K562 (cell line): Measurements from ENCODE around the gene CISD3. TPM values are rescaled to one million over a fixed set of nuclear protein-coding genes. Genes with fewer than 3 reads are reported as not detected.
A peak's percentile ranks its signal among the peaks of the same experiment; 100 is the strongest.

ENCODE experiments used
- SAFB2 ChIP-seq: fragments of 200-400 bp; formaldehyde crosslinking; IDR thresholded peaks from 2 replicates; pipeline ENCODE4 v1.6.1; 2018; ENCODE audit warnings: borderline replicate concordance, low read length, low read depth, moderate library complexity; ENCODE audit not compliant: severe bottlenecking
- U2AF1 ChIP-seq: fragments of 200-400 bp; formaldehyde crosslinking; optimal IDR thresholded peaks from 2 replicates; pipeline ENCODE3; 2017; ENCODE audit warnings: mild to moderate bottlenecking, low read depth, low read length, moderate library complexity
- polyA plus RNA-seq, 8 experiments: library from polyadenylated mRNA; depleted of rRNA in 4 of 8; stranded (reverse) in 5 of 8; unstranded in 3 of 8; fragments of >200 nt; fragmentation: Nextera tagmentation in 2 of 8; fragmentation: Illumina TruSeq in 1 of 8; extraction: Ambion mirVana in 2 of 8; extraction: Trizol in 1 of 8; gene quantifications; 2 replicates each; pipeline versions ENCODE4 v1.2.1 to v1.2.3, GENCODE V29; 2011 to 2014; ENCODE audit warnings: inconsistent platforms in 1 of 8, missing spikeins in 1 of 8
- total RNA-seq, 7 experiments: library from RNA; depleted of rRNA in 6 of 7; stranded (reverse); fragments of >200 nt in 6 of 7; fragmentation: Illumina TruSeq in 2 of 7; extraction: Trizol in 2 of 7; gene quantifications; 2 replicates each; pipeline versions ENCODE4 v1.2.1 to v1.2.3, GENCODE V29; 2011 to 2021; ENCODE audit warnings: low replicate concordance in 1 of 7
- TF ChIP-seq, protein P1 (sequence below), 2 experiments: fragments of 450-650 bp; IDR thresholded peaks; 2 replicates each; pipeline ENCODE4 v1.6.1; 2018; ENCODE audit warnings: mild to moderate bottlenecking in 2 of 2, low read depth in 1 of 2; ENCODE audit not compliant: partially characterized antibody in 2 of 2
- TF ChIP-seq, protein P2 (sequence below), 2 experiments: fragments of 450-650 bp in 1 of 2; sonication (generic) in 1 of 2; formaldehyde crosslinking in 1 of 2; IDR thresholded peaks; 2 replicates each; pipeline versions ENCODE4 v1.7.1 to v1.9.0; 2016 to 2022; ENCODE audit warnings: inconsistent platforms in 1 of 2, mild to moderate bottlenecking in 1 of 2, missing genetic modification reagents in 1 of 2
- TF ChIP-seq, protein P3 (sequence below): fragments of 250-450 bp; sonication (Bioruptor Pico); IDR thresholded peaks from 2 replicates; pipeline ENCODE4 v1.5.0; 2020; ENCODE audit warnings: mild to moderate bottlenecking, borderline replicate concordance
- TF ChIP-seq, protein P4 (sequence below): IDR thresholded peaks from 2 replicates; pipeline ENCODE4 v1.6.1; 2011; ENCODE audit not compliant: insufficient read length; ENCODE audit errors: extremely low read depth

Gene CISD3
- total and polyA plus RNA-seq, 9 of the 15 experiments (the other 6 are each of a cell fraction or from before 2014, with no cell fraction given): 5.0 to 60.7 (median 15.7) TPM

DNA sequence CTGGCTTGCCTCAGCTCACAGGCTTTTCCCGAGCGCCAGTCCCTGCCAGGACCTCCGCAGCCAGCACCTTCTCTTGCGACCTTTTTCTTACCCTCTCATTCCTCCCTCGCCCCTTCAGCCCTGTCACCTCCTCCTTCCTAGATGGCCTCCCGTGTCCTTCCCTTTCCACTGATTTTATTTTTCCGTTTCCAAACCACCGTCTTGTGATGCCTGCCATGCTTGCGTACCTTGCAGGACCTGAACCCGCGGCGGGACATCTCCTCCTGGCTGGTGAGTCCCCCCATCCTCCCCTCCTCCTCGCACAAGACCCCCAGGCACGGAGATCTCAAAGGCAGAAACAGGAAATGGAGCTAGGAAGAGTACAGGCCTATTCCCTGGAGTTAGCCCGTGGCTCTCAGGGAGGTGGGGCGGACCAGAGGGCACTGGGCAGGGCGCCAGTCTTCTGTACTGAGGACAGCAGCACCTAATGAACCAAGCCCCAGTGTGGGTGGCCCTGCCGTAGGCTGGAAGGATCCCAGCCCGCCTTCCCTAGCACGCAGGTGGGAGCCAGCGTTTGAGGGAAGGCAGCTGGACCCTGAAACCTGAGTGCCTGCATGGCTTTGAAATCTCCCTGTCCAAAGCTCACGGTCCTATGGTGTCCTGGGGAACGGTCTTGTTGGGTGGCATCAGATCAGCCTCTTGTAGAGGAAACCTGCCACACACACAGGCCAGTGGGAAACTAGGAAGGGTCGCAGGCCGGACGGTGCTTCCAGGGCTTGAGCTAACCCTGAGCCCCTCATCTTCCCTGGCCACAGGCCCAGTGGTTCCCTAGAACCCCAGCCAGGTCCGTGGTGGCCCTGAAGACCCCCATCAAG lies 612 bp downstream of the CISD3 start (continued):
- TF ChIP-seq, protein P1, sequence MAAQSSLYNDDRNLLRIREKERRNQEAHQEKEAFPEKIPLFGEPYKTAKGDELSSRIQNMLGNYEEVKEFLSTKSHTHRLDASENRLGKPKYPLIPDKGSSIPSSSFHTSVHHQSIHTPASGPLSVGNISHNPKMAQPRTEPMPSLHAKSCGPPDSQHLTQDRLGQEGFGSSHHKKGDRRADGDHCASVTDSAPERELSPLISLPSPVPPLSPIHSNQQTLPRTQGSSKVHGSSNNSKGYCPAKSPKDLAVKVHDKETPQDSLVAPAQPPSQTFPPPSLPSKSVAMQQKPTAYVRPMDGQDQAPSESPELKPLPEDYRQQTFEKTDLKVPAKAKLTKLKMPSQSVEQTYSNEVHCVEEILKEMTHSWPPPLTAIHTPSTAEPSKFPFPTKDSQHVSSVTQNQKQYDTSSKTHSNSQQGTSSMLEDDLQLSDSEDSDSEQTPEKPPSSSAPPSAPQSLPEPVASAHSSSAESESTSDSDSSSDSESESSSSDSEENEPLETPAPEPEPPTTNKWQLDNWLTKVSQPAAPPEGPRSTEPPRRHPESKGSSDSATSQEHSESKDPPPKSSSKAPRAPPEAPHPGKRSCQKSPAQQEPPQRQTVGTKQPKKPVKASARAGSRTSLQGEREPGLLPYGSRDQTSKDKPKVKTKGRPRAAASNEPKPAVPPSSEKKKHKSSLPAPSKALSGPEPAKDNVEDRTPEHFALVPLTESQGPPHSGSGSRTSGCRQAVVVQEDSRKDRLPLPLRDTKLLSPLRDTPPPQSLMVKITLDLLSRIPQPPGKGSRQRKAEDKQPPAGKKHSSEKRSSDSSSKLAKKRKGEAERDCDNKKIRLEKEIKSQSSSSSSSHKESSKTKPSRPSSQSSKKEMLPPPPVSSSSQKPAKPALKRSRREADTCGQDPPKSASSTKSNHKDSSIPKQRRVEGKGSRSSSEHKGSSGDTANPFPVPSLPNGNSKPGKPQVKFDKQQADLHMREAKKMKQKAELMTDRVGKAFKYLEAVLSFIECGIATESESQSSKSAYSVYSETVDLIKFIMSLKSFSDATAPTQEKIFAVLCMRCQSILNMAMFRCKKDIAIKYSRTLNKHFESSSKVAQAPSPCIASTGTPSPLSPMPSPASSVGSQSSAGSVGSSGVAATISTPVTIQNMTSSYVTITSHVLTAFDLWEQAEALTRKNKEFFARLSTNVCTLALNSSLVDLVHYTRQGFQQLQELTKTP (IDR thresholded peaks at IDR 0.05; ENCODE audit: low read depth in 1 of 2, partially characterized antibody in 2 of 2): peak in 1 of 2 experiments; percentile 92
- TF ChIP-seq, protein P2, sequence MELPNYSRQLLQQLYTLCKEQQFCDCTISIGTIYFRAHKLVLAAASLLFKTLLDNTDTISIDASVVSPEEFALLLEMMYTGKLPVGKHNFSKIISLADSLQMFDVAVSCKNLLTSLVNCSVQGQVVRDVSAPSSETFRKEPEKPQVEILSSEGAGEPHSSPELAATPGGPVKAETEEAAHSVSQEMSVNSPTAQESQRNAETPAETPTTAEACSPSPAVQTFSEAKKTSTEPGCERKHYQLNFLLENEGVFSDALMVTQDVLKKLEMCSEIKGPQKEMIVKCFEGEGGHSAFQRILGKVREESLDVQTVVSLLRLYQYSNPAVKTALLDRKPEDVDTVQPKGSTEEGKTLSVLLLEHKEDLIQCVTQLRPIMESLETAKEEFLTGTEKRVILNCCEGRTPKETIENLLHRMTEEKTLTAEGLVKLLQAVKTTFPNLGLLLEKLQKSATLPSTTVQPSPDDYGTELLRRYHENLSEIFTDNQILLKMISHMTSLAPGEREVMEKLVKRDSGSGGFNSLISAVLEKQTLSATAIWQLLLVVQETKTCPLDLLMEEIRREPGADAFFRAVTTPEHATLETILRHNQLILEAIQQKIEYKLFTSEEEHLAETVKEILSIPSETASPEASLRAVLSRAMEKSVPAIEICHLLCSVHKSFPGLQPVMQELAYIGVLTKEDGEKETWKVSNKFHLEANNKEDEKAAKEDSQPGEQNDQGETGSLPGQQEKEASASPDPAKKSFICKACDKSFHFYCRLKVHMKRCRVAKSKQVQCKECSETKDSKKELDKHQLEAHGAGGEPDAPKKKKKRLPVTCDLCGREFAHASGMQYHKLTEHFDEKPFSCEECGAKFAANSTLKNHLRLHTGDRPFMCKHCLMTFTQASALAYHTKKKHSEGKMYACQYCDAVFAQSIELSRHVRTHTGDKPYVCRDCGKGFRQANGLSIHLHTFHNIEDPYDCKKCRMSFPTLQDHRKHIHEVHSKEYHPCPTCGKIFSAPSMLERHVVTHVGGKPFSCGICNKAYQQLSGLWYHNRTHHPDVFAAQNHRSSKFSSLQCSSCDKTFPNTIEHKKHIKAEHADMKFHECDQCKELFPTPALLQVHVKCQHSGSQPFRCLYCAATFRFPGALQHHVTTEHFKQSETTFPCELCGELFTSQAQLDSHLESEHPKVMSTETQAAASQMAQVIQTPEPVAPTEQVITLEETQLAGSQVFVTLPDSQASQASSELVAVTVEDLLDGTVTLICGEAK (IDR thresholded peaks at IDR 0.05): peak; percentile 63
- TF ChIP-seq, protein P2 (CRISPR knock-in tag; IDR thresholded peaks at IDR 0.05): no peak
- no peak for TF ChIP-seq SAFB2
- TF ChIP-seq, protein P3, sequence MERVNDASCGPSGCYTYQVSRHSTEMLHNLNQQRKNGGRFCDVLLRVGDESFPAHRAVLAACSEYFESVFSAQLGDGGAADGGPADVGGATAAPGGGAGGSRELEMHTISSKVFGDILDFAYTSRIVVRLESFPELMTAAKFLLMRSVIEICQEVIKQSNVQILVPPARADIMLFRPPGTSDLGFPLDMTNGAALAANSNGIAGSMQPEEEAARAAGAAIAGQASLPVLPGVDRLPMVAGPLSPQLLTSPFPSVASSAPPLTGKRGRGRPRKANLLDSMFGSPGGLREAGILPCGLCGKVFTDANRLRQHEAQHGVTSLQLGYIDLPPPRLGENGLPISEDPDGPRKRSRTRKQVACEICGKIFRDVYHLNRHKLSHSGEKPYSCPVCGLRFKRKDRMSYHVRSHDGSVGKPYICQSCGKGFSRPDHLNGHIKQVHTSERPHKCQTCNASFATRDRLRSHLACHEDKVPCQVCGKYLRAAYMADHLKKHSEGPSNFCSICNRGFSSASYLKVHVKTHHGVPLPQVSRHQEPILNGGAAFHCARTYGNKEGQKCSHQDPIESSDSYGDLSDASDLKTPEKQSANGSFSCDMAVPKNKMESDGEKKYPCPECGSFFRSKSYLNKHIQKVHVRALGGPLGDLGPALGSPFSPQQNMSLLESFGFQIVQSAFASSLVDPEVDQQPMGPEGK (CRISPR knock-in tag): no peak
- no peak for TF ChIP-seq U2AF1
- TF ChIP-seq, protein P4, sequence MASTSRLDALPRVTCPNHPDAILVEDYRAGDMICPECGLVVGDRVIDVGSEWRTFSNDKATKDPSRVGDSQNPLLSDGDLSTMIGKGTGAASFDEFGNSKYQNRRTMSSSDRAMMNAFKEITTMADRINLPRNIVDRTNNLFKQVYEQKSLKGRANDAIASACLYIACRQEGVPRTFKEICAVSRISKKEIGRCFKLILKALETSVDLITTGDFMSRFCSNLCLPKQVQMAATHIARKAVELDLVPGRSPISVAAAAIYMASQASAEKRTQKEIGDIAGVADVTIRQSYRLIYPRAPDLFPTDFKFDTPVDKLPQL: no peak
